ENCODE data around the gene SNX18. TPM values are rescaled to one million over a fixed set of nuclear protein-coding genes. Genes with fewer than 3 reads are reported as not detected.

SNX18 gene
- total and polyA plus RNA-seq, 2 experiments from 2014 or later, result 4.7 to 33.0 TPM

- Histone ChIP-seq H3F3A (replicated peaks; ENCODE audit: low read depth) (no peaks in the 10 kb centered on the region), H3K79me2 (replicated peaks; ENCODE audit: insufficient read depth) (peaks cover 98% of the 10 kb centered on the region), H3K4me1 (ENCODE audit: insufficient read depth) (peaks cover 10% of the 10 kb centered on the region; the same call in 1 of the 2 replicates), H3K4me2 (no peak overlapping the region), H4K20me1 (replicated peaks; ENCODE audit: insufficient read depth) (peaks cover 3% of the 10 kb centered on the region; the same call in 1 of the 2 replicates), H3K27me3 (ENCODE audit: insufficient read depth) (peaks cover 1% of the 10 kb centered on the region; the same call in 1 of the 2 replicates), H3K27ac (ENCODE audit: low read depth) (no peak overlapping the region), H3K9me2 (ENCODE audit: insufficient read depth) (no peaks in the 10 kb centered on the region), H3K4me3 (no peak overlapping the region), H2AFZ (no peak overlapping the region), H3K36me3 (ENCODE audit: insufficient read depth) (no peaks in the 10 kb centered on the region)
- no peak for DNase-seq (ENCODE audit: low spot score)
- Mint-ChIP-seq H3K27ac (no peak overlapping the region), H3K4me3 (no peak overlapping the region), H3K27me3 (ENCODE audit: insufficient read depth, low read depth, poor library complexity) (peaks cover under 1% of the 10 kb centered on the region), H3K4me1 (peaks cover 29% of the 10 kb centered on the region), H3K9me3 (no peaks in the 10 kb centered on the region), H3K36me3 (ENCODE audit: low read depth) (peaks cover 3% of the 10 kb centered on the region)
- ATAC-seq, result no peak
- TF ChIP-seq EZH2phosphoT487 (IDR thresholded peaks at IDR 0.05; ENCODE audit: unreplicated experiment) (no peak), EZH2 (IDR thresholded peaks at IDR 0.05; ENCODE audit: low read depth, unreplicated experiment) (no peak), NANOG (IDR thresholded peaks at IDR 0.05; ENCODE audit: borderline replicate concordance) (no peak), CTCF (conservative IDR thresholded peaks at IDR 0.05; ENCODE audit: low read depth in 2 of 2) (no peak), ZNF331 (CRISPR knock-in tag; IDR thresholded peaks at IDR 0.05; ENCODE audit: low read depth) (no peak), JUNB (IDR thresholded peaks at IDR 0.05; ENCODE audit: unreplicated experiment) (no peak), REST (IDR thresholded peaks at IDR 0.05; ENCODE audit: unreplicated experiment) (no peak), STAT1 (IDR thresholded peaks at IDR 0.05; ENCODE audit: unreplicated experiment) (no peak), POLR2AphosphoS5 (IDR thresholded peaks at IDR 0.05; ENCODE audit: low read depth) (no peak), CREB1 (CRISPR knock-in tag; IDR thresholded peaks at IDR 0.05; ENCODE audit: low read depth) (no peak), ZNF462 (CRISPR knock-in tag; IDR thresholded peaks at IDR 0.05) (no peak), ZNF114 (CRISPR knock-in tag; IDR thresholded peaks at IDR 0.05) (no peak), ETS1 (IDR thresholded peaks at IDR 0.05) (no peak)
Measured at GRCh38 chr5:54524704-54525103, 7.1 kb downstream of the SNX18 start.

All from GM23338 (cell line).